OCI-LY3 (cell line): Measurements from ENCODE around the gene HCRTR1.

Source experiments
- EZH2phosphoT487 ChIP-seq: fragments of 200-600 bp; shearing (Covaris generic); IDR thresholded peaks from 2 replicates; pipeline ENCODE4 v1.6.1; 2018; ENCODE audit warnings: antibody characterized with exemption, mixed run types, low read depth
- TF ChIP-seq, protein P1 (sequence below): fragments of 200-600, 300-600 bp; sonication (generic); IDR thresholded peaks from 2 replicates; pipeline ENCODE4 v1.5.1; 2014; ENCODE audit warnings: antibody characterized with exemption, low read length, low read depth

DNA sequence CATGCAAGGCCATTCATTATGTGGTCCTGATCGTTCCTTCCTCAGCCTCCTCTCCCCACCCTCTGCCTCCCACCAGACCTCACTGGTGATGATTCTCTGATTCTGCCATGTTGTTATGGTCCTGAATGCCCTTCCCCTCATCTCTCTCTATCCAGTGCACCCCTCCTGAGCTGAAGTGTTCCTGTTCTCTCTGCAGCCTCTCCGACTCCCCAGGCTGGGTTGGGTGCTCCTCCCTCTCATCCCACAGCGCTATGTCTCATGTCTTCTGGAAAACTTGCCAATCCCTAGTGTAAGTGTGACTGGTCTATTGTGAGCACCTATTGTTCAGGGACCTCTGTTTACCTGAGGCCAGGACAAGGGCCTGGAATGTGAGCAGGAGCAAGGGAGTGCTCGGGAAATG, 38.3 kb downstream of the HCRTR1 start:
- TF ChIP-seq, protein P1, sequence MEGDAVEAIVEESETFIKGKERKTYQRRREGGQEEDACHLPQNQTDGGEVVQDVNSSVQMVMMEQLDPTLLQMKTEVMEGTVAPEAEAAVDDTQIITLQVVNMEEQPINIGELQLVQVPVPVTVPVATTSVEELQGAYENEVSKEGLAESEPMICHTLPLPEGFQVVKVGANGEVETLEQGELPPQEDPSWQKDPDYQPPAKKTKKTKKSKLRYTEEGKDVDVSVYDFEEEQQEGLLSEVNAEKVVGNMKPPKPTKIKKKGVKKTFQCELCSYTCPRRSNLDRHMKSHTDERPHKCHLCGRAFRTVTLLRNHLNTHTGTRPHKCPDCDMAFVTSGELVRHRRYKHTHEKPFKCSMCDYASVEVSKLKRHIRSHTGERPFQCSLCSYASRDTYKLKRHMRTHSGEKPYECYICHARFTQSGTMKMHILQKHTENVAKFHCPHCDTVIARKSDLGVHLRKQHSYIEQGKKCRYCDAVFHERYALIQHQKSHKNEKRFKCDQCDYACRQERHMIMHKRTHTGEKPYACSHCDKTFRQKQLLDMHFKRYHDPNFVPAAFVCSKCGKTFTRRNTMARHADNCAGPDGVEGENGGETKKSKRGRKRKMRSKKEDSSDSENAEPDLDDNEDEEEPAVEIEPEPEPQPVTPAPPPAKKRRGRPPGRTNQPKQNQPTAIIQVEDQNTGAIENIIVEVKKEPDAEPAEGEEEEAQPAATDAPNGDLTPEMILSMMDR: no peak
- TF ChIP-seq EZH2phosphoT487: no peak
